ENCODE data around the gene GGACT.
"Not testable (repeated sequence)": the region's sequence is repeated elsewhere in the genome, so short reads cannot be mapped to it uniquely, and the experiment has no call there.

Gene GGACT

GRCh38 chr13:100588331-100589177, at the start of gene GGACT:
Gene GGACT (minus strand): TSS chr13:100588789. CDS start chr13:100532591, 56,198 bp downstream.
- peak; percentile 24 for DNase-seq (ENCODE audit: low read depth)

GRCh38 chr13:100637796-100638195, 49.2 kb upstream of the GGACT start:
- DNase-seq (ENCODE audit: low read depth): no peak

GRCh38 chr13:100637380-100637779, 48.8 kb upstream of the GGACT start:
- DNase-seq (ENCODE audit: low read depth): no peak

- DNase-seq (ENCODE audit: low read depth): no peak
Measured at GRCh38 chr13:100636441-100636840, 47.9 kb upstream of the GGACT start.

- DNase-seq (ENCODE audit: low read depth): no peak
Measured at GRCh38 chr13:100636004-100636403, 47.4 kb upstream of the GGACT start.

- DNase-seq (ENCODE audit: low read depth): no peak
Measured at GRCh38 chr13:100634696-100635095, 46.1 kb upstream of the GGACT start.

- peak; percentile 69 for DNase-seq (ENCODE audit: low read depth)
Measured at GRCh38 chr13:100633461-100633860, 44.9 kb upstream of the GGACT start.

- no peak for DNase-seq (ENCODE audit: low read depth)
Measured at GRCh38 chr13:100630555-100630954, 42.0 kb upstream of the GGACT start.

GRCh38 chr13:100627120-100627519, 38.5 kb upstream of the GGACT start:
- DNase-seq (ENCODE audit: low read depth): no peak

- DNase-seq (ENCODE audit: low read depth): no peak
Measured at GRCh38 chr13:100625447-100625846, 36.9 kb upstream of the GGACT start.

GRCh38 chr13:100620792-100621191, 32.2 kb upstream of the GGACT start:
- DNase-seq (ENCODE audit: low read depth): no peak

- DNase-seq (ENCODE audit: low read depth): no peak
Measured at GRCh38 chr13:100619940-100620339, 31.4 kb upstream of the GGACT start.

GRCh38 chr13:100618897-100619296, 30.3 kb upstream of the GGACT start:
- not testable (repeated sequence) for DNase-seq (ENCODE audit: low read depth)

GRCh38 chr13:100613031-100613430, 24.4 kb upstream of the GGACT start:
- no peak for DNase-seq (ENCODE audit: low read depth)

GRCh38 chr13:100611678-100612492, 23.3 kb upstream of the GGACT start:
- DNase-seq (ENCODE audit: low read depth): no peak

GRCh38 chr13:100610391-100611347, 22.1 kb upstream of the GGACT start:
- no peak for DNase-seq (ENCODE audit: low read depth)

- no peak for DNase-seq (ENCODE audit: low read depth)
Measured at GRCh38 chr13:100608906-100609305, 20.3 kb upstream of the GGACT start.

GRCh38 chr13:100608489-100608888, 19.9 kb upstream of the GGACT start:
- no peak for DNase-seq (ENCODE audit: low read depth)

- DNase-seq (ENCODE audit: low read depth): no peak
Measured at GRCh38 chr13:100604918-100605710, 16.5 kb upstream of the GGACT start.

GRCh38 chr13:100602493-100603111, 14.0 kb upstream of the GGACT start:
- DNase-seq (ENCODE audit: low read depth): no peak

GRCh38 chr13:100601716-100602115, 13.1 kb upstream of the GGACT start:
- DNase-seq (ENCODE audit: low read depth): no peak

Measured in GM04504 (cell line).